ENCODE measurements around the gene MELTF. TPM values are rescaled to one million over a fixed set of nuclear protein-coding genes. Genes with fewer than 3 reads are reported as not detected.

MELTF gene
- total and polyA plus RNA-seq, 9 of the 15 experiments (the other 6 are each of a cell fraction or from before 2014, with no cell fraction given) = 0.35 to 10.5 (median 4.5) TPM

DNA sequence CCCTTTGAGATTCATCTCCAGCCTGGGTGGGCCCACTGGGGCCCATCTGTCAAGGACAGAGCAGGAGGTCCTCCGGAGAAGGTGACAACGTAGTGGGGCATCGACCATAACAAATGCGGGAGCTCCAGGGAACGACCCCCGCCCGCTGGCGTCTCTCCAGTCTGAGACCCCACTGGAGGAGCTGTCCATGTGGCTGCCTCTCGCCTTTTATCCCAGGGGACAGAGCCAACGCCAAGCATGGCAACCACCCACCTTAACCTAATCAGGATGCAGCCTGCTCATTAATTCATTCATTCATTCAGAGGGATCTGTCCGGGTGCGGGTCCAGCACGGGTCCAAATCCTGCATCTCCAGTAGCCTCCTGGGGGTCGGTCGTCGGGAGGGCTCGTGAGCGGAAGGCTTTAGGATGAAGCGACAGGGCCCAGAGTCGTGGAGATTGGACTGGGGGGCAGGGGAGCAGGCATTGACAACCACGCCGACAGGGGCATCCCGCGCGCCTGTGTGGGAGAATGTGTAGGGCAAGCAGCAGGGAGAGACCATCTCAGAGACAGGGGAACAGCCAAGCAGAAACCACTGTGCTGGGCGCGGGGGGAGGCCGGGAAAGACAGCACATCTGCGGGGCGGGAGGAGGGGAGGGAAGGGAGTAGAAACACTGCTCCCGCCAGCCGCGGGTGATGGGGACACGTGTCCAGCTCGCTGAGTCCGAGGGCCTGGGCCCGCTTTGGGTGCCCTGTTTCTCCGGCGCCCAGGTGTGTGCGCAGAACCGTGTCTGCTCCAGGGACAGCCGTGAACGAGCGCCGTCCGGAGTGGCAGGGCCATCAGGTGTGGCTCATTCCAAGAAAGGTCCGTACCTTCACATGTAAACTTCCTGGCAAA, 62.9 kb downstream of the MELTF start:
- H3K9me1 ChIP-seq (ENCODE audit: control insufficient read depth, insufficient read depth, low read length) = no peaks in the 10 kb centered on the region
- peaks cover 15 to 28% of the 10 kb centered on the region in 2 experiments; a peak in 4 of 5 replicates for H3K4me1 ChIP-seq (replicated peaks in 1 of 2; ENCODE audit: control insufficient read depth in 2 of 2, insufficient read depth in 2 of 2, low read length in 2 of 2)
- no peak overlapping the region for H3K4me3 ChIP-seq
- no TSS peak for BruUV-seq (replicated peaks)
- peaks cover 8% of the 10 kb centered on the region; the same call in 1 of the 3 replicates for H3K36me3 ChIP-seq (ENCODE audit: control insufficient read depth, insufficient read depth, low read length)
- H3K4me2 ChIP-seq (ENCODE audit: insufficient read depth, low read length) = no peak overlapping the region
- H3K9me3 ChIP-seq (replicated peaks; ENCODE audit: control insufficient read depth, insufficient read depth, low read depth, low read length) = peaks cover 3% of the 10 kb centered on the region; the same call in 1 of the 2 replicates
- H4K20me1 ChIP-seq (replicated peaks; ENCODE audit: control insufficient read depth, insufficient read depth, low read length) = no peaks in the 10 kb centered on the region
- intact Hi-C loops (cut with micrococcal nuclease) (no loop called here), in situ Hi-C loops (cut with MboI) (no loop called here)
- H2AFZ ChIP-seq (ENCODE audit: low read depth, low read length) = no peak overlapping the region
- DNase-seq (ENCODE audit: extremely low read depth in 1 of 4, low spot score in 3 of 4) = no peak
- no peak for ATAC-seq
- H3K9ac ChIP-seq (ENCODE audit: insufficient read depth in 1 of 2, low read depth in 2 of 2, low read length in 2 of 2) = no peak overlapping the region
- WGBS (ENCODE audit: insufficient coverage, low coverage, missing lambda C conversion rate) = 92% methylated on average over 27 of the region's 47 CpGs
- H3K79me2 ChIP-seq (ENCODE audit: control insufficient read depth, insufficient read depth, low read length) = peaks cover 12% of the 10 kb centered on the region; the same call in 2 of the 3 replicates
- CTCF ChIA-PET (ENCODE audit: low intra/inter-chr PET ratio) = no interaction called here
- H3K27me3 ChIP-seq (ENCODE audit: control insufficient read depth in 2 of 2, insufficient read depth in 2 of 2, low read length in 2 of 2) = no peaks in the 10 kb centered on the region
- H3K27ac ChIP-seq (ENCODE audit: extremely low read depth, low read depth, low read length) = no peak overlapping the region
- no peak for FAIRE-seq
- POLR2A ChIA-PET = interaction anchor here (0.6 to 1.4 kb wide), 4 partner anchors 13 to 438 kb away, joined by 3 to 4 read pairs (median 3); no protein-coding TSS in a partner anchor
- TF ChIP-seq, protein P1, sequence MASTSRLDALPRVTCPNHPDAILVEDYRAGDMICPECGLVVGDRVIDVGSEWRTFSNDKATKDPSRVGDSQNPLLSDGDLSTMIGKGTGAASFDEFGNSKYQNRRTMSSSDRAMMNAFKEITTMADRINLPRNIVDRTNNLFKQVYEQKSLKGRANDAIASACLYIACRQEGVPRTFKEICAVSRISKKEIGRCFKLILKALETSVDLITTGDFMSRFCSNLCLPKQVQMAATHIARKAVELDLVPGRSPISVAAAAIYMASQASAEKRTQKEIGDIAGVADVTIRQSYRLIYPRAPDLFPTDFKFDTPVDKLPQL (IDR thresholded peaks at IDR 0.05; ENCODE audit: extremely low read depth, insufficient read length) = no peak
- TF ChIP-seq JUND (IDR thresholded peaks at IDR 0.05; ENCODE audit: borderline replicate concordance, low read depth, low read length) = no peak
- TF ChIP-seq JUND (tag; IDR thresholded peaks at IDR 0.05; ENCODE audit: borderline replicate concordance, low read depth, low read length) = no peak
- TF ChIP-seq KLF13 (tag; IDR thresholded peaks at IDR 0.05; ENCODE audit: borderline replicate concordance, low read depth) = no peak
- TF ChIP-seq E2F6 (IDR thresholded peaks at IDR 0.05; ENCODE audit: borderline replicate concordance in 1 of 2, extremely low read depth in 1 of 2, insufficient read depth in 1 of 2, insufficient read length in 1 of 2, low read depth in 1 of 2, low read length in 1 of 2, poor library complexity in 1 of 2, severe bottlenecking in 1 of 2) = no peak
- TF ChIP-seq TEAD2 (tag; IDR thresholded peaks at IDR 0.05) = no peak
- TF ChIP-seq, protein P2, sequence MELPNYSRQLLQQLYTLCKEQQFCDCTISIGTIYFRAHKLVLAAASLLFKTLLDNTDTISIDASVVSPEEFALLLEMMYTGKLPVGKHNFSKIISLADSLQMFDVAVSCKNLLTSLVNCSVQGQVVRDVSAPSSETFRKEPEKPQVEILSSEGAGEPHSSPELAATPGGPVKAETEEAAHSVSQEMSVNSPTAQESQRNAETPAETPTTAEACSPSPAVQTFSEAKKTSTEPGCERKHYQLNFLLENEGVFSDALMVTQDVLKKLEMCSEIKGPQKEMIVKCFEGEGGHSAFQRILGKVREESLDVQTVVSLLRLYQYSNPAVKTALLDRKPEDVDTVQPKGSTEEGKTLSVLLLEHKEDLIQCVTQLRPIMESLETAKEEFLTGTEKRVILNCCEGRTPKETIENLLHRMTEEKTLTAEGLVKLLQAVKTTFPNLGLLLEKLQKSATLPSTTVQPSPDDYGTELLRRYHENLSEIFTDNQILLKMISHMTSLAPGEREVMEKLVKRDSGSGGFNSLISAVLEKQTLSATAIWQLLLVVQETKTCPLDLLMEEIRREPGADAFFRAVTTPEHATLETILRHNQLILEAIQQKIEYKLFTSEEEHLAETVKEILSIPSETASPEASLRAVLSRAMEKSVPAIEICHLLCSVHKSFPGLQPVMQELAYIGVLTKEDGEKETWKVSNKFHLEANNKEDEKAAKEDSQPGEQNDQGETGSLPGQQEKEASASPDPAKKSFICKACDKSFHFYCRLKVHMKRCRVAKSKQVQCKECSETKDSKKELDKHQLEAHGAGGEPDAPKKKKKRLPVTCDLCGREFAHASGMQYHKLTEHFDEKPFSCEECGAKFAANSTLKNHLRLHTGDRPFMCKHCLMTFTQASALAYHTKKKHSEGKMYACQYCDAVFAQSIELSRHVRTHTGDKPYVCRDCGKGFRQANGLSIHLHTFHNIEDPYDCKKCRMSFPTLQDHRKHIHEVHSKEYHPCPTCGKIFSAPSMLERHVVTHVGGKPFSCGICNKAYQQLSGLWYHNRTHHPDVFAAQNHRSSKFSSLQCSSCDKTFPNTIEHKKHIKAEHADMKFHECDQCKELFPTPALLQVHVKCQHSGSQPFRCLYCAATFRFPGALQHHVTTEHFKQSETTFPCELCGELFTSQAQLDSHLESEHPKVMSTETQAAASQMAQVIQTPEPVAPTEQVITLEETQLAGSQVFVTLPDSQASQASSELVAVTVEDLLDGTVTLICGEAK (IDR thresholded peaks at IDR 0.05) = no peak
- TF ChIP-seq, protein P2 (CRISPR knock-in tag; IDR thresholded peaks at IDR 0.05) = no peak
- no peak for TF ChIP-seq ZNF324 (CRISPR knock-in tag; IDR thresholded peaks at IDR 0.05)

Measured in K562 (cell line).